GM21619 (cell line): Measurements from ENCODE around the gene MYL7.
"Not testable (repeated sequence)": the region's sequence is repeated elsewhere in the genome, so short reads cannot be mapped to it uniquely, and the experiment has no call there.

Experiments
- ATAC-seq: cut with Tn5 transposase; IDR thresholded peaks from one replicate; pipeline ENCODE4 v1.9.1; 2021; ENCODE audit not compliant: unreplicated experiment

Gene MYL7

GRCh38 chr7:44172352-44172751 is 31.2 kb upstream of the MYL7 start:
- no peak for ATAC-seq

- not testable (repeated sequence) for ATAC-seq
These were observed 30.8 kb upstream of the MYL7 start for GRCh38 chr7:44171901-44172300.

GRCh38 chr7:44167920-44168319 is 26.8 kb upstream of the MYL7 start:
- ATAC-seq, result no peak

- no peak for ATAC-seq
These were observed 22.5 kb upstream of the MYL7 start for GRCh38 chr7:44163591-44163990.

- no peak for ATAC-seq
These were observed 21.8 kb upstream of the MYL7 start for GRCh38 chr7:44162785-44163395.

- ATAC-seq, result no peak
These were observed 21.0 kb upstream of the MYL7 start for GRCh38 chr7:44162179-44162578.

- no peak for ATAC-seq
These were observed 20.2 kb upstream of the MYL7 start for GRCh38 chr7:44161371-44161770.

- no peak for ATAC-seq
These were observed 18.9 kb upstream of the MYL7 start for GRCh38 chr7:44159824-44160630.

- ATAC-seq, result no peak
These were observed 17.9 kb upstream of the MYL7 start for GRCh38 chr7:44158873-44159631.

GRCh38 chr7:44158096-44158872 is 17.2 kb upstream of the MYL7 start:
- ATAC-seq, result no peak

- no peak for ATAC-seq
These were observed 16.3 kb upstream of the MYL7 start for GRCh38 chr7:44157116-44158080.

GRCh38 chr7:44156453-44157010 is 15.4 kb upstream of the MYL7 start:
- ATAC-seq, result no peak

- no peak for ATAC-seq
These were observed 14.4 kb upstream of the MYL7 start for GRCh38 chr7:44155191-44156185.

- ATAC-seq, result no peak
These were observed 13.6 kb upstream of the MYL7 start for GRCh38 chr7:44154703-44155102.

GRCh38 chr7:44153948-44154335 is 12.8 kb upstream of the MYL7 start:
- no peak for ATAC-seq

- no peak for ATAC-seq
These were observed 12.1 kb upstream of the MYL7 start for GRCh38 chr7:44152971-44153947.

- ATAC-seq, result no peak
These were observed 10.8 kb upstream of the MYL7 start for GRCh38 chr7:44151956-44152355.
